Measurements from ENCODE around the gene EYA2.

The EYA2 gene

GRCh38 chr20:46977909-46978588 is 83.4 kb downstream of the EYA2 start:
- Mint-ChIP-seq H3K36me3 (ENCODE audit: low read depth) (no peaks in the 10 kb centered on the region), H3K9me3 (peaks cover 8% of the 10 kb centered on the region), H3K27me3 (ENCODE audit: low read depth) (peaks cover 50% of the 10 kb centered on the region), H3K4me3 (no peak overlapping the region), H3K4me1 (ENCODE audit: low read depth) (peaks cover 30% of the 10 kb centered on the region), H3K27ac (no peak overlapping the region)
- no peak for DNase-seq (ENCODE audit: low spot score)

GRCh38 chr20:46978951-46979491 is 84.4 kb downstream of the EYA2 start:
- H3K36me3 Mint-ChIP-seq (ENCODE audit: low read depth) = peaks cover 3% of the 10 kb centered on the region
- peaks cover 22% of the 10 kb centered on the region for H3K4me1 Mint-ChIP-seq (ENCODE audit: low read depth)
- no peak overlapping the region for H3K4me3 Mint-ChIP-seq
- no peak overlapping the region for H3K27ac Mint-ChIP-seq
- peaks cover 50% of the 10 kb centered on the region for H3K27me3 Mint-ChIP-seq (ENCODE audit: low read depth)
- DNase-seq (ENCODE audit: low spot score) = no peak
- H3K9me3 Mint-ChIP-seq = peaks cover 14% of the 10 kb centered on the region

GRCh38 chr20:46979603-46980241 is 85.1 kb downstream of the EYA2 start:
- Mint-ChIP-seq H3K4me3 (peak overlapping the region; percentile 65), H3K4me1 (ENCODE audit: low read depth) (peaks cover 19% of the 10 kb centered on the region), H3K9me3 (peaks cover 14% of the 10 kb centered on the region), H3K36me3 (ENCODE audit: low read depth) (peaks cover 3% of the 10 kb centered on the region), H3K27me3 (ENCODE audit: low read depth) (peaks cover 55% of the 10 kb centered on the region), H3K27ac (no peak overlapping the region)
- DNase-seq (ENCODE audit: low spot score) = no peak

DNA sequence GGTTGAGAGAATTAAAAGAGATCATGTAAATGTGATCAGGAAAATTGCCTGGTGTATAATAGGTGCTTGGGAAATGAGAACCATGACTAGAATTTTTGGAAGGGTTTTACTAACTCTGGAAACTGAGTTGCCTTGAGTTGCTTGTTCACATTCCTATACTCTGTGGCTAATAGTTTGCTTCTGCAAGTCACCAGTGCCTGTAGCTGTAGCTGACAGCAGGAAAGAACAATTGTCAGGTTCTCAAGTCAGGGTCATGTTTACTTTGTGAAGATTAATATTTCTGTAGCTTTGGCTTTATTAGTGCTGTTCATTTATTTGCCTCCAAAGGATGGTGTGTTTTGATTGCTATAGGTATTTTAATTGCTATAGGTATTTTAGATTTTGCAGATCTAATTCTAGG is 86.5 kb downstream of the EYA2 start:
- Mint-ChIP-seq H3K27me3 (ENCODE audit: low read depth) (peaks cover 60% of the 10 kb centered on the region), H3K4me3 (no peak overlapping the region)

DNA sequence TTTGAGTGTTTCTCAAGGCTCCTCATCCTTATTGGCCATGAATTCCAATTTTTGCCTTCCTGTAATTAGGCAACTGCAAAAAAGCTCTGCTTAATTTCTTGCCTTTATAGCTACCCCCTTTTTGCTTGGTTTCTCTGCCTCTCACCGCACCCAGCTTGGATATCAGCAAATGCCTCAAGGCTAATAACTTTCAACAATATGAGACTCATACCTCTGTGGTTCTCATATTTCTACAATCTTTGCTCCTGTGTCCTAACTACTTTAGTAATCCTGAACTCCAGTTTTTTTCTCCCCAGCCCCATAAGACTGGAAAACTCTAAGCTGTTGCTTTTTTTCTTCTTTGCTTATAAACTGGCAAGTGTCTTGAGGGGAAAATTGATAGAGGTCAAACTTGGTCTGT is 88.8 kb downstream of the EYA2 start:
- peaks cover 54% of the 10 kb centered on the region for H3K27me3 Mint-ChIP-seq (ENCODE audit: low read depth)
- H3K27ac Mint-ChIP-seq = no peak overlapping the region
- peaks cover 14% of the 10 kb centered on the region for H3K9me3 Mint-ChIP-seq
- H3K4me1 Mint-ChIP-seq (ENCODE audit: low read depth) = peaks cover 17% of the 10 kb centered on the region
- DNase-seq (ENCODE audit: low spot score) = no peak
- H3K4me3 Mint-ChIP-seq = no peak overlapping the region
- H3K36me3 Mint-ChIP-seq (ENCODE audit: low read depth) = peaks cover 3% of the 10 kb centered on the region

More for the DNA sequence above, 86.5 kb downstream of the EYA2 start:
- Mint-ChIP-seq H3K27ac (no peak overlapping the region), H3K9me3 (peaks cover 14% of the 10 kb centered on the region), H3K4me1 (ENCODE audit: low read depth) (peaks cover 16% of the 10 kb centered on the region), H3K36me3 (ENCODE audit: low read depth) (peaks cover 3% of the 10 kb centered on the region)
- DNase-seq (ENCODE audit: low spot score) = no peak

GRCh38 chr20:46984405-46984804 is 89.8 kb downstream of the EYA2 start:
- H3K27ac Mint-ChIP-seq = no peak overlapping the region
- H3K27me3 Mint-ChIP-seq (ENCODE audit: low read depth) = peaks cover 51% of the 10 kb centered on the region
- peaks cover 19% of the 10 kb centered on the region for H3K4me1 Mint-ChIP-seq (ENCODE audit: low read depth)
- peaks cover 3% of the 10 kb centered on the region for H3K36me3 Mint-ChIP-seq (ENCODE audit: low read depth)
- H3K9me3 Mint-ChIP-seq = peaks cover 14% of the 10 kb centered on the region
- H3K4me3 Mint-ChIP-seq = no peak overlapping the region
- no peak for DNase-seq (ENCODE audit: low spot score)

DNA sequence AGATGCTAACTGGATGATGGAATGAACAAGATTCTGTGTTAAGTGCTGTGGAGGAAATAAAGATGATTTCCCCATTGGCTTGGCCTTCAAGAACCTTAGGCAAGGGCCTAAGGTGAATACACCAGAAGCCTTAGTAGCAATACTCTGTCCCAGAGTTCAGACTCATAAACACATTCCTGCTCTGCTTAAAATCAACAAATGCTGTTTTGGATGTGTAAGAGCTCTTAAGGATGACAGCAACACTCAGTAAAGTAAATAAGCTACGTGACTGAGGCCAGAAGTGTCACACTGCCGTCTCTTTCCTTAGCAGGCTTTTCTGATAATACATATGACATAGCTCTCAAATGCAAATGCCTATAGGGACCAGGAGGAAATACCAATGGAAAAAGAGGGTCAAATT is 90.6 kb downstream of the EYA2 start:
- Mint-ChIP-seq H3K4me1 (ENCODE audit: low read depth) (peaks cover 19% of the 10 kb centered on the region), H3K27ac (no peak overlapping the region), H3K4me3 (no peak overlapping the region), H3K9me3 (peaks cover 17% of the 10 kb centered on the region), H3K27me3 (ENCODE audit: low read depth) (peaks cover 44% of the 10 kb centered on the region), H3K36me3 (ENCODE audit: low read depth) (peaks cover 5% of the 10 kb centered on the region)
- DNase-seq (ENCODE audit: low spot score) = no peak

DNA sequence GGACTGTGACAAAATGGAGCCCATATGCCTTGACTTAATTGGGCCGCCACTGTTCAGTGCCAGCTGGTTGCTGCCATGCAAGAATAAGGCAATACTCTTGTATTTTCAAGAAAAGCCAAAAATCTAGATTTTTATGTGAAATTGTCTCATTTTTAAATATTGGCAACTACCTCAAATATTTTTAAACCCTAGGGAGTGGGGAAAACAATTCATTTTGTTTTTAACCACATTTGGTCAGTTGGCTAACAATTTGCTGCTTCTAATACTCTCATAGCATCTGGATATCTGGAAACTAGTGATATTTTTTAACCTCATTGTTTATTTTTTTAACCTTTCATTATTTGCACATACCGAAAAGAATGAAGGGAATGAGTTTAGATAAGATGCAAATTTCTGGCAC is 91.0 kb downstream of the EYA2 start:
- Mint-ChIP-seq H3K36me3 (ENCODE audit: low read depth) (peaks cover 5% of the 10 kb centered on the region), H3K4me3 (no peak overlapping the region), H3K27ac (no peak overlapping the region), H3K4me1 (ENCODE audit: low read depth) (peaks cover 21% of the 10 kb centered on the region), H3K27me3 (ENCODE audit: low read depth) (peaks cover 40% of the 10 kb centered on the region), H3K9me3 (peaks cover 17% of the 10 kb centered on the region)
- DNase-seq (ENCODE audit: low spot score) = no peak

DNA sequence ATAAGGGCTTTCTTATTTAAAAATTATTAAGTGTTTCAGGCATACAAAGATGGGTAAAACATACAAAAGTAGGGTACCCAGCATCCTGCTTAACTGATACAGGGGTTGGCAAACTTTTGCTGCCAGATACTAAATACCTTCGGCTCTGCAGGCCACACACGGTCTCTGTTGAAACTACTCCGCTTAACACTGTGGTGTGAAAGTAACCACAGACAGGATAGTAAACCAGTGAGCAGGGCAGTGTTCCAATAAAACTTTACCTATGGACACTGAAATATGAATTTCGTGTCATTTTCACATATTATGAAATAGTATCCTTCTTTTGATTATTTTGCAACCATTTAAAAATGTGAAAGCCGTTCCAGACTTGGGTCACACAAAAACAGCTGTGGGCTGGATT is 92.4 kb downstream of the EYA2 start:
- Mint-ChIP-seq H3K4me1 (ENCODE audit: low read depth) (peaks cover 32% of the 10 kb centered on the region), H3K27ac (no peak overlapping the region), H3K27me3 (ENCODE audit: low read depth) (peaks cover 29% of the 10 kb centered on the region), H3K4me3 (no peak overlapping the region), H3K9me3 (peaks cover 16% of the 10 kb centered on the region), H3K36me3 (ENCODE audit: low read depth) (peaks cover 7% of the 10 kb centered on the region)
- no peak for DNase-seq (ENCODE audit: low spot score)

DNA sequence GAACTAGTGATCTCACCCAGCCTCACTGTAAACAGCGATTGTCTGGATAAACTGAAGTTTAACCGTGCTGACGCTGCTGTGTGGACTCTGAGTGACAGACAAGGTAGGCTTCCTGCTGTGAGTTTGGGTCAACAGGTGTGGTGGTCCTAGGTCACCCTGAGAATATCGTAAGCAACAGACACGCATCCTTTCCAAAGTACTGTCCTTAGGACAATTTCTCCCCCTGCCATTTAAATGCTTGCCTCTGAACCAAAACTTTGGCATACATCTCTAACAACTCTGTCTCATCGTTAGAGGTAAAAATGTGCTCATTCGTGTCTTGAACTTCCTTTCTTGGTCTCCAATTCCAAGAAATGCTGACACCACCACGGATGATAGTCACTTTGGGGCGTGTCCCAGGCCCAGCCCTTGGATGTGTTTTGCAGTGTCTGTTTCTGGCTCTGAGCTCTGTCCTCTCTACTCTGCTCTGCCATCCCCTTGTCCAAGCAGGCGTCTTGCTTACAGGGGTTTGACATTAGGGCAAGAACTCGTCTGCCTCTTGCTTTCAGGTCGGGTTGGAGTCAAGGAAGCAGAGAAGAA is 95.5 kb downstream of the EYA2 start:
- H3K36me3 Mint-ChIP-seq (ENCODE audit: low read depth) = peaks cover 6% of the 10 kb centered on the region
- peaks cover 6% of the 10 kb centered on the region for H3K27me3 Mint-ChIP-seq (ENCODE audit: low read depth)
- H3K27ac Mint-ChIP-seq = peak overlapping the region; percentile 89
- peak overlapping the region; percentile 72 for H3K4me3 Mint-ChIP-seq
- H3K4me1 Mint-ChIP-seq (ENCODE audit: low read depth) = peaks cover 55% of the 10 kb centered on the region
- peaks cover 6% of the 10 kb centered on the region for H3K9me3 Mint-ChIP-seq
- DNase-seq (ENCODE audit: low spot score) = peak; percentile 69

DNA sequence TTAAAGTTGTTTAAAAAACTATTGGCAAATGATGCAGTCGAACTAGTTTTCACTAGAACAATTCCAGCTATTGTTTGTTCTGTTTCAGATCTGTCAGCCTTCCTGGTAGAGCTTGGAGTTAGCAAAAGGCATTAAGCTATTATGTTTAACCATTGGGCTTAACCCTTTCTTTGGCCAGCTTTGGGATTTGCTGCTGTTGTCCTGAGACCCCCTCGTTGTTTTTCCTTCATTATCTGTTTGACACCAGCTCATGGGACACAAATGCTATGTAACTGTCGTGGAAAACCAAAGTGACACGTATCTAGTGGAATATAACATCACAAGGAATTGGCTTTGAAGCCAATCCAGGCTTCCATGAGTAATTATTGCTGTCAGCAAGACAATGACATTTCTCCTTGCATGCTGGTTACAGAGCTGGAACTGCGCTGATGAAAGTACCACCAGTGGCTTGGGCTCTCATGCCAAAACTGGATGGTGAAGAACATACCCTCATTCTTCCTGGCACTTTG is 96.0 kb downstream of the EYA2 start:
- peaks cover 3% of the 10 kb centered on the region for H3K27me3 Mint-ChIP-seq (ENCODE audit: low read depth)
- DNase-seq (ENCODE audit: low spot score) = no peak
- peaks cover 6% of the 10 kb centered on the region for H3K9me3 Mint-ChIP-seq
- H3K27ac Mint-ChIP-seq = peak overlapping the region; percentile 89
- H3K4me1 Mint-ChIP-seq (ENCODE audit: low read depth) = peaks cover 57% of the 10 kb centered on the region
- H3K36me3 Mint-ChIP-seq (ENCODE audit: low read depth) = peaks cover 6% of the 10 kb centered on the region
- peak overlapping the region; percentile 72 for H3K4me3 Mint-ChIP-seq

- Mint-ChIP-seq H3K9me3 (peaks cover 6% of the 10 kb centered on the region), H3K27me3 (ENCODE audit: low read depth) (peaks cover 3% of the 10 kb centered on the region), H3K4me1 (ENCODE audit: low read depth) (peaks cover 61% of the 10 kb centered on the region), H3K27ac (peak overlapping the region; percentile 89), H3K4me3 (peak overlapping the region; percentile 72), H3K36me3 (ENCODE audit: low read depth) (peaks cover 6% of the 10 kb centered on the region)
- no peak for DNase-seq (ENCODE audit: low spot score)
Observed at GRCh38 chr20:46991168-46991567, 96.5 kb downstream of the EYA2 start.

- Mint-ChIP-seq H3K27me3 (ENCODE audit: low read depth) (peaks cover 3% of the 10 kb centered on the region), H3K4me1 (ENCODE audit: low read depth) (peaks cover 62% of the 10 kb centered on the region), H3K36me3 (ENCODE audit: low read depth) (peaks cover 6% of the 10 kb centered on the region), H3K4me3 (peak overlapping the region; percentile 32), H3K27ac (peak overlapping the region; percentile 83), H3K9me3 (peaks cover 6% of the 10 kb centered on the region)
- no peak for DNase-seq (ENCODE audit: low spot score)
Observed at GRCh38 chr20:46991880-46992639, 97.4 kb downstream of the EYA2 start.

Data from T-helper 2 cell treated with Interferon-gamma antibody and Interleukin-4, amounts not matched to agents 5 μg/mL and 100 μg/mL, for 36 hours (primary cell).